OCI-LY1 (cell line): ENCODE data around the gene SCRG1.

Experiments
- H2AFZ ChIP-seq: fragments of 200-600 bp; sonication (generic), shearing (Covaris generic); 2 replicates; pipeline ENCODE4 v1.6.0; 2014; ENCODE audit warnings: antibody characterized with exemption, mild to moderate bottlenecking, low read length
- H3F3A ChIP-seq: fragments of 200-600 bp; sonication (generic), shearing (Covaris generic); 2 replicates; pipeline ENCODE4 v1.6.0; 2014; ENCODE audit warnings: mild to moderate bottlenecking, antibody characterized with exemption, low read length, moderate library complexity; ENCODE audit not compliant: insufficient read depth
- H3K27ac ChIP-seq: fragments of 200-600 bp; sonication (generic); 2 replicates; pipeline ENCODE4 v1.5.1; 2014; ENCODE audit warnings: low read length, mixed run types, mild to moderate bottlenecking, low read depth; ENCODE audit not compliant: poor library complexity, severe bottlenecking
- H3K27me3 ChIP-seq: fragments of 200-600 bp; sonication (generic); 2 replicates; pipeline ENCODE4 v1.6.0; 2014; ENCODE audit warnings: antibody characterized with exemption, mild to moderate bottlenecking, low read length, moderate library complexity; ENCODE audit not compliant: insufficient read depth
- H3K36me3 ChIP-seq: fragments of 200-600 bp; sonication (generic); 2 replicates; pipeline ENCODE4 v1.6.1; 2014; ENCODE audit warnings: mild to moderate bottlenecking, antibody characterized with exemption, low read length, moderate library complexity, mixed read lengths; ENCODE audit not compliant: insufficient read depth
- H3K4me1 ChIP-seq: fragments of 200-600 bp; sonication (generic); 2 replicates; pipeline ENCODE4 v1.5.1; 2014; ENCODE audit warnings: mild to moderate bottlenecking, low read length, moderate library complexity; ENCODE audit not compliant: insufficient read depth, severe bottlenecking
- H3K4me2 ChIP-seq: fragments of 200-600 bp; sonication (generic), shearing (Covaris generic); 2 replicates; pipeline ENCODE4 v1.6.1; 2014; ENCODE audit warnings: low read length
- H3K4me3 ChIP-seq: fragments of 200-600 bp; sonication (generic); 2 replicates; pipeline ENCODE4 v1.5.1; 2014; ENCODE audit warnings: low read length, low read depth, mild to moderate bottlenecking, mixed read lengths; ENCODE audit not compliant: poor library complexity, severe bottlenecking
- H3K79me2 ChIP-seq: fragments of 200-600 bp; shearing (Covaris generic); 2 replicates; pipeline ENCODE4 v1.6.1; 2016; ENCODE audit warnings: mixed run types, low read length, mixed read lengths; ENCODE audit not compliant: insufficient read depth
- H3K9ac ChIP-seq: fragments of 200-600 bp; sonication (generic), shearing (Covaris generic); 2 replicates; pipeline ENCODE4 v1.6.1; 2014; ENCODE audit warnings: mild to moderate bottlenecking, low read length, mixed read lengths
- H3K9me2 ChIP-seq: fragments of 200-600 bp; sonication (generic), shearing (Covaris generic); 2 replicates; pipeline ENCODE4 v1.6.1; 2014; ENCODE audit warnings: low read depth, mild to moderate bottlenecking, low read length, mixed read lengths
- H3K9me3 ChIP-seq: fragments of 200-600 bp; shearing (Covaris generic); 2 replicates; pipeline ENCODE4 v1.6.1; 2014; ENCODE audit warnings: low read length, mixed read lengths
- H4K20me1 ChIP-seq: fragments of 200-600 bp; sonication (generic), shearing (Covaris generic); 2 replicates; pipeline ENCODE4 v1.6.0; 2016; ENCODE audit warnings: mild to moderate bottlenecking, low read length; ENCODE audit not compliant: insufficient read depth
- CTCF ChIP-seq: fragments of 200-600 bp; sonication (generic), shearing (Covaris generic); IDR thresholded peaks from 2 replicates; pipeline ENCODE4 v1.5.1; 2017; ENCODE audit warnings: mild to moderate bottlenecking, antibody characterized with exemption, low read length, moderate library complexity, mixed read lengths
- EZH2 ChIP-seq: fragments of 200-600 bp; sonication (generic), shearing (Covaris generic); IDR thresholded peaks from 2 replicates; pipeline ENCODE4 v1.8.0; 2017; ENCODE audit warnings: borderline replicate concordance, mixed run types, mild to moderate bottlenecking, antibody characterized with exemption, low read length, moderate library complexity, mixed read lengths

The SCRG1 gene

GRCh38 chr4:173371292-173372192 is 27.4 kb downstream of the SCRG1 start:
- peaks cover 31% of the 10 kb centered on the region for H3K4me1 ChIP-seq
- peak overlapping the region; percentile 84 for H3K4me2 ChIP-seq
- no peak for TF ChIP-seq EZH2
- TF ChIP-seq CTCF: no peak
- H4K20me1 ChIP-seq: no peaks in the 10 kb centered on the region
- no peaks in the 10 kb centered on the region for H3K9me2 ChIP-seq
- H3K27ac ChIP-seq: peak overlapping the region; percentile 86
- peaks cover 39% of the 10 kb centered on the region for H3K79me2 ChIP-seq
- H3K4me3 ChIP-seq: peak overlapping the region; percentile 96
- no peaks in the 10 kb centered on the region for H3K27me3 ChIP-seq
- no peak overlapping the region for H2AFZ ChIP-seq
- peak overlapping the region; percentile 97 for H3K9ac ChIP-seq
- H3F3A ChIP-seq: no peaks in the 10 kb centered on the region
- peaks cover 19% of the 10 kb centered on the region for H3K36me3 ChIP-seq
- H3K9me3 ChIP-seq: no peaks in the 10 kb centered on the region

GRCh38 chr4:173370477-173371291 is 28.2 kb downstream of the SCRG1 start, which contains the start of gene SAP30:
Gene SAP30 (plus strand): TSS chr4:173370954. CDS start chr4:173371183, 229 bp downstream.
- Histone ChIP-seq H3K27me3 (no peaks in the 10 kb centered on the region), H3K27ac (peak within 1 kb of the TSS; percentile 94)

GRCh38 chr4:173370130-173370476 is 28.8 kb downstream of the SCRG1 start:
- H3K27ac ChIP-seq: peak overlapping the region; percentile 94
- H2AFZ ChIP-seq: no peak overlapping the region
- TF ChIP-seq EZH2 (no peak), CTCF (no peak)
- peaks cover 31% of the 10 kb centered on the region for H3K4me1 ChIP-seq
- H3K79me2 ChIP-seq: peaks cover 34% of the 10 kb centered on the region
- peak overlapping the region; percentile 92 for H3K9ac ChIP-seq
- H4K20me1 ChIP-seq: no peaks in the 10 kb centered on the region
- no peaks in the 10 kb centered on the region for H3F3A ChIP-seq
- H3K4me3 ChIP-seq: peak overlapping the region; percentile 96
- H3K4me2 ChIP-seq: peak overlapping the region; percentile 90
- H3K27me3 ChIP-seq: no peaks in the 10 kb centered on the region
- H3K9me3 ChIP-seq: no peaks in the 10 kb centered on the region
- H3K9me2 ChIP-seq: no peaks in the 10 kb centered on the region
- H3K36me3 ChIP-seq: peaks cover 10% of the 10 kb centered on the region

More at GRCh38 chr4:173370477-173371291, 28.2 kb downstream of the SCRG1 start, which contains the start of gene SAP30:
- H3K36me3 ChIP-seq: peaks cover 13% of the 10 kb centered on the region
- no peaks in the 10 kb centered on the region for H4K20me1 ChIP-seq
- peaks cover 31% of the 10 kb centered on the region for H3K4me1 ChIP-seq
- TF ChIP-seq CTCF (no peak), EZH2 (no peak)
- peaks cover 39% of the 10 kb centered on the region for H3K79me2 ChIP-seq
- H3K9me2 ChIP-seq: no peaks in the 10 kb centered on the region
- H3F3A ChIP-seq: no peaks in the 10 kb centered on the region
- no peak within 1 kb of the TSS for H2AFZ ChIP-seq
- peak within 1 kb of the TSS; percentile 96 for H3K4me3 ChIP-seq
- H3K9me3 ChIP-seq: no peaks in the 10 kb centered on the region
- H3K9ac ChIP-seq: peak within 1 kb of the TSS; percentile 97
- H3K4me2 ChIP-seq: peak within 1 kb of the TSS; percentile 90
